Endodermal cell (in vitro differentiated cells): ENCODE results near the gene KREMEN1. TPM values are rescaled to one million over a fixed set of nuclear protein-coding genes. Genes with fewer than 3 reads are reported as not detected.

Experiments used
- DNase-seq: peaks from one replicate; pipeline ENCODE4 v3.0.0-alpha.2; 2017
- H3K27ac ChIP-seq: 2 replicates; pipeline ENCODE4 v1.5.1; 2013; ENCODE audit warnings: mild to moderate bottlenecking, low read depth, low read length, moderate library complexity
- H3K27me3 ChIP-seq: 2 replicates; pipeline ENCODE4 v1.6.1; 2013; ENCODE audit warnings: mild to moderate bottlenecking, low read length, moderate library complexity; ENCODE audit not compliant: insufficient read depth, control insufficient read depth, poor library complexity, severe bottlenecking
- H3K36me3 ChIP-seq: 2 replicates; pipeline ENCODE4 v1.7.0; 2013; ENCODE audit warnings: mild to moderate bottlenecking, low read length, moderate library complexity; ENCODE audit not compliant: control insufficient read depth, insufficient read depth
- H3K4me1 ChIP-seq: one replicate; pipeline ENCODE4 v1.7.0; 2013; ENCODE audit warnings: low read length; ENCODE audit not compliant: control insufficient read depth, insufficient read depth
- H3K4me3 ChIP-seq: 2 replicates; pipeline ENCODE4 v1.5.1; 2013; ENCODE audit warnings: mild to moderate bottlenecking, low read length, moderate library complexity
- H3K9ac ChIP-seq: 2 replicates; pipeline ENCODE4 v1.6.1; 2013; ENCODE audit warnings: mild to moderate bottlenecking, low read length, moderate library complexity; ENCODE audit not compliant: poor library complexity, severe bottlenecking; ENCODE audit errors: extremely low read depth
- H3K9me3 ChIP-seq: 2 replicates; pipeline ENCODE4 v1.6.1; 2013; ENCODE audit warnings: mild to moderate bottlenecking, low read length, moderate library complexity; ENCODE audit not compliant: control insufficient read depth
- H3K27ac Mint-ChIP-seq: 2 replicates; pipeline ENCODE4 v1.8.0; 2020; ENCODE audit warnings: mixed read lengths
- H3K27me3 Mint-ChIP-seq: 2 replicates; pipeline ENCODE4 v1.8.0; 2021; ENCODE audit warnings: mild to moderate bottlenecking, mixed read lengths; ENCODE audit not compliant: insufficient read depth
- H3K36me3 Mint-ChIP-seq: 2 replicates; pipeline ENCODE4 v1.8.0; 2020; ENCODE audit warnings: low read depth, mixed read lengths
- H3K4me1 Mint-ChIP-seq: 2 replicates; pipeline ENCODE4 v1.8.0; 2020; ENCODE audit warnings: mixed read lengths
- H3K4me3 Mint-ChIP-seq: 2 replicates; pipeline ENCODE4 v1.8.0; 2020; ENCODE audit warnings: mild to moderate bottlenecking, moderate library complexity, mixed read lengths
- H3K9me3 Mint-ChIP-seq: 2 replicates; pipeline ENCODE4 v1.8.0; 2020; ENCODE audit warnings: mild to moderate bottlenecking, mixed read lengths
- CTCF ChIP-seq: fragments of 200-600 bp; sonication (generic); conservative IDR thresholded peaks from 2 replicates; pipeline ENCODE4 v1.5.0; 2021; ENCODE audit warnings: antibody characterized with exemption, mild to moderate bottlenecking
- WGBS, 2 experiments: methylation state at CpG; one replicate each; pipeline versions ENCODE4 v1.1.5 to v1.1.7; 2013; ENCODE audit warnings: missing lambda C conversion rate in 2 of 2, mixed read lengths in 1 of 2; ENCODE audit not compliant: insufficient coverage in 1 of 2, insufficient read length in 1 of 2; 5-methylcytosine and 5-hydroxymethylcytosine counted together
- total RNA-seq, 2 donors: library from RNA; stranded (reverse); fragmentation: NEBNext Ultra II Directional in 1 of 2; extraction: Animal tissue kit (Norgen Biotek cat#: 25700) in 1 of 2; gene quantifications; 2 replicates in 1 of 2; 3 replicates in 1 of 2; pipeline ENCODE4 v1.2.1, GENCODE V29; 2021

The KREMEN1 gene
- total RNA-seq, 2 donors from 2014 or later, result 6.2 to 7.5 TPM

GRCh38 chr22:29040385-29041275, 32.2 kb upstream of the KREMEN1 start:
- H3K27me3 Mint-ChIP-seq, result no peaks in the 10 kb centered on the region
- H3K9ac ChIP-seq, result no peak overlapping the region
- no peak overlapping the region for H3K27ac ChIP-seq
- peak overlapping the region; percentile 26 for H3K27ac Mint-ChIP-seq
- no peaks in the 10 kb centered on the region for H3K9me3 Mint-ChIP-seq
- H3K4me1 Mint-ChIP-seq, result no peaks in the 10 kb centered on the region
- WGBS, 2 experiments, result 51 to 63% methylated on average over 5 to 9 of the region's 9 CpGs
- no peak overlapping the region for H3K4me3 Mint-ChIP-seq
- peak; percentile 83 for DNase-seq
- no peaks in the 10 kb centered on the region for H3K4me1 ChIP-seq
- no peak overlapping the region for H3K4me3 ChIP-seq
- H3K9me3 ChIP-seq, result no peaks in the 10 kb centered on the region
- H3K36me3 ChIP-seq, result peaks cover 18% of the 10 kb centered on the region
- H3K27me3 ChIP-seq, result no peaks in the 10 kb centered on the region
- TF ChIP-seq CTCF, result peak; percentile 98
- H3K36me3 Mint-ChIP-seq, result peaks cover 15% of the 10 kb centered on the region

DNA sequence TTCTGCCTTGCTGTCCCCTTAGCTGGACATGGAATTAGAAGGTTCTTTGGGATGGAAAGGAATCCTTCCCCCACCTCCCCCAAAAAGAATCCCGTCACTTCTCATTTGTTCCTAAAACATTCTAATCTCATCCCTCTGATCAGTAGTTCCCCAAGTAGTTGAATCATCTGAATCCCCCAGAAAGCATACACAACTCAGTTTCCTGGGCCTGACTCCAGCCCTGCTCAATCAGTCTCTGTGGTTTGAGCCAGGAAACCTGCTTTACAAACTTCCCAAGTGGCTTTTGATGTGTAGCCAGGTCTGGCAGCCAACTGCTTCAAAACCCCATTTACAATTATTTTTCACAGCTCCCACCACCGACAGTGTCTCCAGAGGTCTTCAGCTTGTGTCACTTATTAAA, 31.4 kb upstream of the KREMEN1 start:
- Mint-ChIP-seq H3K27me3 (no peaks in the 10 kb centered on the region), H3K4me1 (no peaks in the 10 kb centered on the region), H3K36me3 (peaks cover 22% of the 10 kb centered on the region), H3K4me3 (no peak overlapping the region), H3K27ac (no peak overlapping the region), H3K9me3 (no peaks in the 10 kb centered on the region)
- no peak overlapping the region for H3K27ac ChIP-seq
- 91 to 100% methylated on average over 2 of the region's 2 CpGs for WGBS, 2 experiments
- no peak overlapping the region for H3K4me3 ChIP-seq
- peaks cover 26% of the 10 kb centered on the region for H3K36me3 ChIP-seq
- no peak for TF ChIP-seq CTCF
- DNase-seq, result no peak
- H3K9me3 ChIP-seq, result no peaks in the 10 kb centered on the region
- H3K9ac ChIP-seq, result no peak overlapping the region
- no peaks in the 10 kb centered on the region for H3K4me1 ChIP-seq
- H3K27me3 ChIP-seq, result no peaks in the 10 kb centered on the region

DNA sequence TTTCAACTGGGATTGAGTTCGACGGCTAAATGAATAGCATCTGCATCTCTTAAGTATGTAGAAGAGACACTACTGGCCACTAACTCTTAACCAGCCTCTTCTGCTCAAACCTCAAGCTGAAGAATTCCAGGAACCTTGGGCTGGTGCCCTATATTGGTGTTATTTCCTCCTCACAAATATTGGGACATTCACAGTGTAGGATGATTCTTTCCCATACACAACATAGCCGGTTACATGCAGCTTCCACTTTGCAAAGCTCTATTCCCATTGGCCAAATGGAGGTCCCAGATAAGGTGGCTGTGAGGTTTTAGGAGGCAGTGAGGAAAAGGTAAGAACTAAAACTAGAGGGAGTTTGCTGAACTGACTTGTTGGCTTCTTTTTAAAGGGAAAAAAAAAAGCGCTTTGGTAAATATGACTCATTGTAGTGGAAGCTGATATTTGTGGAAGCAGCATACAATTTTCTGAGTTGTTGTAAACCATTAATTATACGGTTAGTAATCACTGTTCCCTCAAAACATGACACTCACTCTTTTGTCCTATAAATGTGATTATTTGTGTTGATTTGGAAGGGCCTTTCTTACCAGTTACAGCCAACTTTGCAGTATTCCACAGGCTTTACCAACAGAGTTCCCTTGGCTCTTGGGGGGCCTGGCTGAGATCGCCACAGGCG, 28.8 kb upstream of the KREMEN1 start:
- Mint-ChIP-seq H3K27ac (no peak overlapping the region), H3K9me3 (no peaks in the 10 kb centered on the region), H3K4me3 (no peak overlapping the region), H3K4me1 (no peaks in the 10 kb centered on the region), H3K27me3 (no peaks in the 10 kb centered on the region), H3K36me3 (peaks cover 37% of the 10 kb centered on the region)
- H3K9ac ChIP-seq, result no peak overlapping the region
- H3K4me1 ChIP-seq, result no peaks in the 10 kb centered on the region
- H3K27me3 ChIP-seq, result no peaks in the 10 kb centered on the region
- peaks cover 48% of the 10 kb centered on the region for H3K36me3 ChIP-seq
- 94 to 100% methylated on average over 5 to 6 of the region's 7 CpGs for WGBS, 2 experiments
- H3K9me3 ChIP-seq, result no peaks in the 10 kb centered on the region
- no peak overlapping the region for H3K4me3 ChIP-seq
- TF ChIP-seq CTCF, result no peak
- no peak for DNase-seq
- H3K27ac ChIP-seq, result no peak overlapping the region
